ENCODE measurements around the gene ASAP2.

The ASAP2 gene

GRCh38 chr2:9300829-9301453 lies 94.3 kb downstream of the ASAP2 start:
- DNase-seq: no peak

DNA sequence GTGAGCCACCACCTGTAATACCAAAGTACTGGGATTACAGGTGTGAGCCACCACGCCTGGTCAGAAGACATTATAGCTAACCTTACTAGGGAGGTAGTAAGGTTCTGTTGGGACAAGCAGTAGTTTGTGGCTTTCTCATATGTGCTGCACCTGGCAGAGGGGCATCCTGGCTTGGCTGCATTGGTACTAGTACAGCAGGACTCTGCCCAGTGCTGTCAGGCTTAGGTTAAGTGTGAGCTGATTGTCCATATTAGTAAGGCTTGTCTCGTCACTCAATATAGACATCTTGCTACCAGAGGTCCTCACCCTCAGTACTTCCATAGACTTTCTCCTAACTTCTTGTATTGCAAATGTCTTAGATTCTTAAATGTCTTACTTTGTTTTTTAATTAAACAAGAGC lies 96.1 kb downstream of the ASAP2 start:
- no peak for DNase-seq

DNA sequence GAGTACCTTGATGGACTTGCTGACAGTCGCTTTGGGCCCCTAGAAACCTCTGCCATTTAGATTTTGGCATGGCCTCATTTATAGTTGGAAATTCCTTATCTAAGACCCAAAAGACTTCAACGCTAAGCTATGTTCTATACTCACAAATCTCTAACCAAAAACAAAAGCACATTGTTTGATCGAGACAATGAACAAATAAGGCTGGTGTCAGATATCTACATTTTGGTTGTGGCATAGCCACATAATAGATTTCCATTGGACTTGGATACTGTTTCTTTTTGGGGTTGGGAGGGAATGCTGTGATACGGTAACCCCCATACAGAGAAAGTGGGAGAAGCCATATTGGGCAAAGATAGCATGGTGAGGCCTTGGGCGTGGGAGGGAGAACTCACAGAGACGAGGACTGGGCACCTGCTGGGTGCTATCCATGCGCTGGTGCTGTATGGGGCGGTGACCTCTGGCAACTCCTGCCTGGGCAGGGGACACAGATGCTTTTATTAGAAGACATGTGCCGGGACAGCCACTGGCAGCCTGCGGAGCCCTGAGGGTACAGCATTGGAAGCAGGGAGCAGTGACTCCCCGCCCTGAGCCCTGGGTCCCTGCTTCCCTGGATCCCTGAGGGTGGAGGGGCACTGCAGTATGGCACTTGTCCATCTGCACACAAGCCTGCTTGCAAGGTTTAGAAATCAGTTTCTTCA lies 97.1 kb downstream of the ASAP2 start:
- DNase-seq: no peak

DNA sequence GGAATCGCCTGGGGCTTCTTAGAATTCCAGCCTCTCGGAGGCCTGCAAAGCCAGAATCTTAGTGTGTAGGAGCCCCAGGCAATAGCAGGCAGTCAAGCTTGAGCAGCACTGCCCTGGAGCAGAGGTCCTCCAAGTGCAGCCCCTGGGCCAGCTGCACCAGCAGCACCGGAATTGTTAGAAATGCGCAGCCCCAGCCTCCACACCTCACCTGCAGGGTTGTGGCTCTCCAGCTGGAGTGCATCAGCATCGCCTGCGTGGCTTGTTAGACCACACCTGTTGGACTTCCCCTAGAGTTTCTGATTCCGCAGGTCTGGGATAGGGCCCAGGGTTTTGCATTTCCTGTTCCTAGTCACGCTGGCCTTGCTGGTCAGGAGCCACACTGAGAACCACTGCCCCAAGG lies 100.3 kb downstream of the ASAP2 start:
- no peak for DNase-seq

- no peak for DNase-seq
Measured at GRCh38 chr2:9307535-9307934, 100.9 kb downstream of the ASAP2 start.

GRCh38 chr2:9308186-9308955 lies 101.8 kb downstream of the ASAP2 start:
- DNase-seq: no peak

DNA sequence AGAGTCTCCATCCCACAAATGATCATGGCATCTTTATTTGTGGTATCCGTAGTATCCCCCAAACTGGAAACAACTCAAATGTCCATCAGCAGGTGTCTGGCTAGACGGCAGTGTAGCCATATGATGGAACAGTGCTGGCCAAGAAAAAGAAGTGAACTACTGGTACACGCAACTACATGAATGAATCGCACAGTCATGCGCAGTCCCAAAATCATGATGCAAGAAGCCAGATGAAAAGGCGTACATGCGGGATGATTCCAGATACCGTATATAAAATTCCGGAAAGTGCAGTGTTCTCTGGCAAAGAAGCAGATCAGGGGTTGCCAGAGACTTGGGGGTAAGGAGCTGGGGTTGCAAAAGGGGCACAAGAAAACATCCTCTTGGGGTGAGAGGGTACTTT lies 102.5 kb downstream of the ASAP2 start:
- DNase-seq: no peak

GRCh38 chr2:9310377-9310776 lies 103.8 kb downstream of the ASAP2 start:
- no peak for DNase-seq

GRCh38 chr2:9310798-9311197 lies 104.2 kb downstream of the ASAP2 start:
- DNase-seq: no peak

- DNase-seq: no peak
Measured at GRCh38 chr2:9311488-9311887, 104.9 kb downstream of the ASAP2 start.

DNA sequence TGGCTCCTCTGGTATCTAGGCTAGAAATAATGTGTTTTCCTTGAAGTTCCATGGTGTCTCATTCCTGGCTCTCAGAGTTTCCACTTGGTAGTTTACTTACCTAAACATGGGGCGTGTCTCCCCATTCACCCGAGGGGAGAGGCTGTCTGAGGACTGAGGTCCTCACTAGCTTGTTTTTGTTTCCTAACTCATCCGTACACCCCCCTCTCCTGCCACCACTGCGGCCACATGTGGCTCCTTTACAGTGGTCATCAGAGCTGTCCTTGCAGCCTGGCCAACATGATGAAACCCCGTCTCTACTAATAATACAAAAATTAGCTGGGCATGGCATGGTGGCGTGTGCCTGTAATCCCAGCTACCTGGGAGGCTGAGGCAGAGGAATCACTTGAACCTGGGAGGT lies 106.0 kb downstream of the ASAP2 start:
- no peak for DNase-seq

DNA sequence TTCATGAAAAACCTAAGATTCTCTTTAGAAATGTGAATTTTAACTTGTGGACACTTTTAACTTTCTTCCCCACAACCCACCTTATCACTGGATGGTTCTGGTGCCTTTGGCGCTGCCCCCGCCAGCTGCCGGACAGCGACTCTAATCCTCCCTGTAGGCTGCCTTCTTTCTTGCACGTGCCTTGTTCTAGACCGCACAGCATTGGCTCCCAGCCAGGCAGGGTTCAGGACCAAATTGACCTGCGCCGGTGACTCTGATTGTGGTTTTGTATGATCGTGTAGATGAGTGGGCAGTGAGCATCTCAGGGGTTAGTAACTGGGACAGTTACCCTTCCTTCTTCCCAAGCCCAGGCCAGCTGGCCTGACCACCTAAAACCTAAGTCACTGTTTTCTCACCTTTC lies 106.8 kb downstream of the ASAP2 start:
- DNase-seq: no peak

- no peak for DNase-seq
Measured at GRCh38 chr2:9315280-9315847, 108.8 kb downstream of the ASAP2 start.

GRCh38 chr2:9317559-9317958 lies 110.9 kb downstream of the ASAP2 start:
- DNase-seq: no peak

DNA sequence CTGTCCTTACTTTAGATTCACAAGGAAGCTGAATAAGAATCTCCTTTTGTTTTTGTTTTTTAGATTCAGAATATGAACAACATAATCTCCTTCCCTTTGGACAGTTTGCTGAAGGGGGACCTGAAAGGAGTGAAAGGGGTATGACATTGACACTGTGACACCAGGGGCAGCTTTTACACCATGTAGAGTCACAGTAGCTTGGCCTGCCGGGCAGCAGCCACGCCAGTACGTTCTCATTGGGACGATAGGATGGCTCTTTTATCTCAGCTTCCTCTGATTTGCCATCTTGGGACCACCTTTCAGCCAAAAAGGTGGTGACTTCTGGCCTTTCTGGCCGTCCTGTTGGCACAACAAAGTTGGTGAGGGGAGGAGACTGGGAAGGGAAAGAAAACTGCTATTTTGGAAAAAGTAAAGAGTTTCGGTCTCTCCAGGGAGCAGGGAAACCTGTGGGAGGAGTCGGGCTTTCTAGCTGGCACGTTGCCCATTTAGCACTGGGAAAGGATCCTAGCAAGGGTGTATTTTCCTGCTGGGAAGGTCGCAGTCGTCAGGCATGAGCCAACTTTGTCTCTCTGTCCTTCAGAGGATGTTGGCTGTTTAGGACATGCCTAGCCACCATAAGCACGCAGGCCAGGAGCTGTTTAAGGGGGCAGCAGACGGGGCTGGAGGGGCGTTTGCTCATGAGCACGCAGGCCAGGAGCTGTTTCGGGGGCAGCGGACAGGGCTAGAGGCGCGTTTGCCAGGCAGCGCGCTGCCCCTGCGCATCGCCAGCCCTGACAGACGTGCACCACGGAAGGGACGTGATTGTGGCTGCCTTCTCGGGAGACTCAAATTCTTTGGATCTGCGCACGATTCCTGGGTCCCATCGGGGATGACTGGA lies 112.1 kb downstream of the ASAP2 start:
- no peak for DNase-seq

DNA sequence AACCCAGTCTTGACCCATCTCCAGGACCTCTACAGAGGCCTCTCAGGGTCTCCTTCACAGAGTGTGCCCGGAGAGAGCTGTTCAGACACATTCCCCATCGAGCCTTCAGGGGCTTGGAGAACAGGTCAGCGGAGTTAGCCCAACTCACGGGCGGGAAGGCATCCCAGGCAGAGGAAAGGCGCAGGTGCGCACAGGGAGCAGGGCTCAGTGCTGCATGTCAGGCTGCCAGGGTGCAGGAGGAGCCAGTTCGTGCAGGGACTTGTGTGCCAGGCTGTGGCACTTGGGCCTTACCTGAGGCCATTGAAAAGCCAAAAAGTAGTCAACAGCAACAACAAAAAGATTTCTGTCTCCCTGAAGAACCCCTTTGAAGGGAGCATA lies 112.7 kb downstream of the ASAP2 start:
- DNase-seq: no peak

- no peak for DNase-seq
Measured at GRCh38 chr2:9322576-9322975, 116.0 kb downstream of the ASAP2 start.

DNA sequence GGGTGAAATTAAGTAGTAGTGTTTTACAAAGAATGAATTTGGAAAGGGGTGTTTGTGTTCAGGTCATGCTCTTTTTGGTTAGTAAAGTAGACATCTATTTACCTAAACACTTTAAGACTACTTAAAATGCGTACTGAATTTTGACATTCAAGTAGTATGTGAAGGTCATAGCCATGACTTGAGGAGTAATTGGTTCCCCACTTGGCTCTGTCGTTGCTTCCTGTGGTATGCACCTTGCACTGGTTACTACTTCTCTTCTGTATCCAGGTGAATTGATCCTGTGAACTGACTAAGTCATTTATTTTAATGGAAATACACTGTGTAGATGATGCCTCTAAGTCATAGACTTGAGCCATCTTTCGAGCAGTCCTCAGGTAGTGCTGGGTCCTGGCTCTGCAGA lies 118.8 kb downstream of the ASAP2 start:
- no peak for DNase-seq

DNA sequence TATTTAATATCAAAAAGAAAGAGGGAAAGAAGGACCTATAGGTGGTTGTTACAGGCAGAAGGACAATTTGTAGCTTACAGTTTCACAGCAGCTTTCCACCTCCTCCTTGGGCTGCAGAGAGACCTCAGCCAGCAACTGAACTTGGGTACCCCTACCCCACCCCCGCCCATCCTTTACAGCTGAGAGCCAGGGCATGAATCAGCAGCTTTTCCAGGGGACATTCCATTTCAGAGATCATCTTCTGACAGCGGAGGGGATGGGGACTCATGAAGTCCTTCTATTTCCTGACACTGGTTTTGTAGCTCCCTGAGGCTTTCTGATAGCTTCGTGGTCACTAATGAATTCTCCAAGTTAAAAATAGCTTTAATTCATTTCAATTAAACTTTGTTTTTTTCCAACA lies 120.4 kb downstream of the ASAP2 start:
- no peak for DNase-seq

- peak; percentile 89 for DNase-seq
Measured at GRCh38 chr2:9327873-9328352, 121.3 kb downstream of the ASAP2 start.

- no peak for DNase-seq
Measured at GRCh38 chr2:9328931-9329330, 122.3 kb downstream of the ASAP2 start.

DNA sequence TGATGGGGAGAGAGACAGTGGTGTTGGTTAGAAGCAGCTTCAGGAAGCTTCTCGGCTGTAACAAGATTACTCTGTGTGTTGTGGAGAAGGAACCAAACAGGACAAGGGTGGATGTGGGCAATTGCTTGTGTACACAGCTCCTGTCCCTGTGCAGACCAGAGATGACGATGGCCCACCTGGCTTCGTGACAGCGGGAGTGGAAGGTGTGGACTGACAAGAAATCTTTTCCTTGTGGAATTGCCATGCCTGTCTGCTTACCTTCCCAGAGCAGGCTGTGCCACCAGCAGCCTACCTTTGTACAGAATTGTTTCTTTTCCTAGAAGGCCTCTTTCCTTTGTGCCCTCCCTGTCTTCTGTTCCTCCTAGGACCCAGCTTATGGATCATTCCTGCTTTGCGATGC lies 122.9 kb downstream of the ASAP2 start:
- DNase-seq: no peak
